Liver (tissue), 9 donors: ENCODE data around the gene BAHD1. TPM values are rescaled to one million over a fixed set of nuclear protein-coding genes. Genes with fewer than 3 reads are reported as not detected.

Experiments used
- DNase-seq: peaks from one replicate; pipeline ENCODE4 v3.0.0-alpha.2; 2017; ENCODE audit warnings: low spot score
- H3K27ac ChIP-seq, 2 donors: one replicate each; pipeline ENCODE4 v1.7.0; 2013; ENCODE audit warnings: inconsistent platforms in 2 of 2, low read length in 2 of 2, control low read depth in 1 of 2, low read depth in 1 of 2, mild to moderate bottlenecking in 1 of 2
- H3K27me3 ChIP-seq, 4 donors: one replicate each; pipeline versions ENCODE4 v1.6.1 to v1.7.0; 2013; ENCODE audit warnings: low read length in 3 of 4, inconsistent platforms in 1 of 4, mild to moderate bottlenecking in 1 of 4, moderate library complexity in 1 of 4; ENCODE audit not compliant: control insufficient read depth in 4 of 4, insufficient read depth in 4 of 4
- H3K36me3 ChIP-seq, 4 donors: one replicate each; pipeline versions ENCODE4 v1.6.1 to v1.7.0; 2013; ENCODE audit warnings: low read length in 3 of 4, mild to moderate bottlenecking in 3 of 4, low read depth in 1 of 4, moderate library complexity in 1 of 4; ENCODE audit not compliant: control insufficient read depth in 4 of 4, insufficient read depth in 3 of 4
- H3K4me1 ChIP-seq, 4 donors: one replicate each; pipeline versions ENCODE4 v1.6.1 to v1.7.0; 2013; ENCODE audit warnings: low read length in 3 of 4, mild to moderate bottlenecking in 3 of 4, moderate library complexity in 1 of 4; ENCODE audit not compliant: control insufficient read depth in 4 of 4, insufficient read depth in 4 of 4
- H3K4me3 ChIP-seq, 3 donors: one replicate each; pipeline versions ENCODE4 v1.6.1 to v1.7.0; 2013; ENCODE audit warnings: low read length in 3 of 3, control low read depth in 1 of 3, low read depth in 1 of 3, mild to moderate bottlenecking in 1 of 3
- H3K9ac ChIP-seq, 2 donors: one replicate each; pipeline ENCODE4 v1.7.0; 2013; ENCODE audit warnings: low read length in 2 of 2, mild to moderate bottlenecking in 2 of 2, moderate library complexity in 2 of 2, control low read depth in 1 of 2, low read depth in 1 of 2
- H3K9me3 ChIP-seq, 4 donors: one replicate each; pipeline versions ENCODE4 v1.6.1 to v1.7.0; 2013; ENCODE audit warnings: low read length in 3 of 4; ENCODE audit not compliant: control insufficient read depth in 4 of 4
- ATF3 ChIP-seq: IDR thresholded peaks from 2 replicates; pipeline ENCODE4 v1.6.1; 2016; ENCODE audit warnings: antibody characterized with exemption
- CTCF ChIP-seq: fragments of 150-350 bp; IDR thresholded peaks from 2 replicates; pipeline ENCODE4 v1.5.1; 2017; ENCODE audit warnings: improper control_type of control experiment, low read depth, low read length; ENCODE audit not compliant: missing input control
- EGR1 ChIP-seq, 2 donors: IDR thresholded peaks; 2 replicates each; pipeline ENCODE4 v1.6.1; 2016 to 2018; ENCODE audit warnings: antibody characterized with exemption in 2 of 2, low read depth in 2 of 2
- FOXA1 ChIP-seq: IDR thresholded peaks from 2 replicates; pipeline ENCODE4 v1.6.1; 2016; ENCODE audit warnings: antibody characterized with exemption
- FOXA2 ChIP-seq: IDR thresholded peaks from 2 replicates; pipeline ENCODE4 v1.6.1; 2016; ENCODE audit warnings: antibody characterized with exemption
- GABPA ChIP-seq, 2 donors: IDR thresholded peaks in 1 of 2; conservative IDR thresholded peaks in 1 of 2; 2 replicates each; pipeline ENCODE4 v1.6.1; 2016; ENCODE audit warnings: antibody characterized with exemption in 2 of 2, mild to moderate bottlenecking in 1 of 2, moderate library complexity in 1 of 2
- HNF4A ChIP-seq, 2 donors: conservative IDR thresholded peaks; 2 replicates each; pipeline ENCODE4 v1.6.1; 2016; ENCODE audit warnings: antibody characterized with exemption in 2 of 2, mild to moderate bottlenecking in 2 of 2
- HNF4G ChIP-seq: IDR thresholded peaks from 2 replicates; pipeline ENCODE4 v1.6.1; 2016; ENCODE audit warnings: antibody characterized with exemption
- JUND ChIP-seq, 2 donors: IDR thresholded peaks; 2 replicates each; pipeline ENCODE4 v1.6.1; 2016; ENCODE audit warnings: antibody characterized with exemption in 2 of 2
- MAX ChIP-seq: IDR thresholded peaks from 2 replicates; pipeline ENCODE4 v1.6.1; 2016; ENCODE audit warnings: antibody characterized with exemption
- NR2F2 ChIP-seq: IDR thresholded peaks from 2 replicates; pipeline ENCODE4 v1.6.1; 2016; ENCODE audit warnings: antibody characterized with exemption
- RAD21 ChIP-seq, 2 donors: IDR thresholded peaks; 2 replicates each; pipeline ENCODE4 v1.6.1; 2016; ENCODE audit warnings: antibody characterized with exemption in 2 of 2, mild to moderate bottlenecking in 2 of 2
- REST ChIP-seq: IDR thresholded peaks from 2 replicates; pipeline ENCODE4 v1.6.1; 2016; ENCODE audit warnings: antibody characterized with exemption, mild to moderate bottlenecking
- RXRA ChIP-seq, 2 donors: IDR thresholded peaks; 2 replicates each; pipeline ENCODE4 v1.6.1; 2017 to 2018; ENCODE audit warnings: antibody characterized with exemption in 2 of 2, mild to moderate bottlenecking in 1 of 2
- SP1 ChIP-seq: IDR thresholded peaks from 2 replicates; pipeline ENCODE4 v1.6.1; 2018; ENCODE audit warnings: antibody characterized with exemption, mild to moderate bottlenecking
- TAF1 ChIP-seq: conservative IDR thresholded peaks from 2 replicates; pipeline ENCODE4 v1.6.1; 2016; ENCODE audit warnings: antibody characterized with exemption, mild to moderate bottlenecking
- YY1 ChIP-seq: IDR thresholded peaks from 2 replicates; pipeline ENCODE4 v1.6.1; 2016; ENCODE audit warnings: antibody characterized with exemption, mild to moderate bottlenecking
- ZBTB33 ChIP-seq: IDR thresholded peaks from 2 replicates; pipeline ENCODE4 v1.6.1; 2016; ENCODE audit warnings: antibody characterized with exemption
- WGBS: extraction: QIAGEN DNeasy Blood & Tissue Kit; methylation state at CpG from one replicate; pipeline ENCODE4 v1.1.7; 2013; 5-methylcytosine and 5-hydroxymethylcytosine counted together
- polyA plus RNA-seq, 2 donors: library from polyadenylated mRNA; stranded (reverse) in 1 of 2; unstranded in 1 of 2; fragments of 200-250 nt in 1 of 2; fragments of >200 nt in 1 of 2; fragmentation: Nextera tagmentation in 1 of 2; extraction: Ambion mirVana in 1 of 2; gene quantifications; one replicate each; pipeline versions ENCODE4 v1.2.1 to v1.2.3, GENCODE V29; 2013 to 2015
- total RNA-seq, 2 donors: library from RNA; depleted of rRNA; stranded (reverse); fragments of >200 nt; gene quantifications; one replicate each; pipeline ENCODE4 v1.2.3, GENCODE V29; 2014
- donor health status: healthy.
- donor health status: healthy.
- donor health status: healthy.
- donor health status: healthy.
- donor health status: healthy.

Gene BAHD1
- total and polyA plus RNA-seq, 4 donors, result 1.8 to 8.7 (median 6.6) TPM

GRCh38 chr15:40409366-40409765 is 31.4 kb upstream of the BAHD1 start:
- no peak for DNase-seq
- Histone ChIP-seq H3K9ac (no peak overlapping the region), H3K27me3 (no peaks in the 10 kb centered on the region), H3K4me1 (peaks cover 13 to 53% (median 43%) of the 10 kb centered on the region in 4 donors), H3K4me3 (no peak overlapping the region), H3K36me3 (peaks cover 12 to 31% (median 23%) of the 10 kb centered on the region in 4 donors), H3K9me3 (no peaks in the 10 kb centered on the region), H3K27ac (no peak overlapping the region)
- 91% methylated on average over 3 of the region's 3 CpGs for WGBS
- TF ChIP-seq YY1 (no peak), CTCF (no peak)

- H3K27me3 ChIP-seq, result no peaks in the 10 kb centered on the region
- H3K9me3 ChIP-seq, result no peaks in the 10 kb centered on the region
- DNase-seq, result no peak
- peaks cover 13 to 43% (median 36%) of the 10 kb centered on the region in 4 donors for H3K4me1 ChIP-seq
- no peak for TF ChIP-seq CTCF
- TF ChIP-seq JUND (IDR thresholded peaks at IDR 0.05), result no peak
- no peak for TF ChIP-seq HNF4A (conservative IDR thresholded peaks at IDR 0.05)
- no peak for TF ChIP-seq TAF1
- TF ChIP-seq SP1, result no peak
- TF ChIP-seq HNF4G, result no peak
- no peak for TF ChIP-seq FOXA2
- no peak for TF ChIP-seq RXRA (IDR thresholded peaks at IDR 0.05)
- no peak for TF ChIP-seq ZBTB33
- TF ChIP-seq EGR1 (IDR thresholded peaks at IDR 0.05; ENCODE audit: low read depth in 2 of 2), result no peak
- no peak for TF ChIP-seq GABPA (IDR thresholded peaks at IDR 0.05 in 1 of 2, conservative IDR thresholded peaks at IDR 0.05 in 1 of 2)
- no peak for TF ChIP-seq REST
- TF ChIP-seq NR2F2, result no peak
- no peak for TF ChIP-seq FOXA1
- no peak for TF ChIP-seq RAD21 (IDR thresholded peaks at IDR 0.05)
- no peak for TF ChIP-seq YY1
- TF ChIP-seq MAX, result no peak
- no peak for TF ChIP-seq ATF3
- 95% methylated on average over 11 of the region's 11 CpGs for WGBS
- H3K36me3 ChIP-seq, result peaks cover 15 to 41% (median 34%) of the 10 kb centered on the region in 4 donors
- H3K4me3 ChIP-seq, result no peak overlapping the region
- no peak overlapping the region for H3K27ac ChIP-seq
- H3K9ac ChIP-seq, result no peak overlapping the region
Measured at GRCh38 chr15:40410476-40410875, 30.3 kb upstream of the BAHD1 start.
